NCI-H2029 treated with DMSO at 0.1 percent for 48 hours (cell line): ENCODE data around the gene EPO.
"Not testable (repeated sequence)": the region's sequence is repeated elsewhere in the genome, so short reads cannot be mapped to it uniquely, and the experiment has no call there.

Source experiments
- DNase-seq: peaks from one replicate; lab custom pipeline; 2025; lab: John Stamatoyannopoulos, UW

EPO gene

DNA sequence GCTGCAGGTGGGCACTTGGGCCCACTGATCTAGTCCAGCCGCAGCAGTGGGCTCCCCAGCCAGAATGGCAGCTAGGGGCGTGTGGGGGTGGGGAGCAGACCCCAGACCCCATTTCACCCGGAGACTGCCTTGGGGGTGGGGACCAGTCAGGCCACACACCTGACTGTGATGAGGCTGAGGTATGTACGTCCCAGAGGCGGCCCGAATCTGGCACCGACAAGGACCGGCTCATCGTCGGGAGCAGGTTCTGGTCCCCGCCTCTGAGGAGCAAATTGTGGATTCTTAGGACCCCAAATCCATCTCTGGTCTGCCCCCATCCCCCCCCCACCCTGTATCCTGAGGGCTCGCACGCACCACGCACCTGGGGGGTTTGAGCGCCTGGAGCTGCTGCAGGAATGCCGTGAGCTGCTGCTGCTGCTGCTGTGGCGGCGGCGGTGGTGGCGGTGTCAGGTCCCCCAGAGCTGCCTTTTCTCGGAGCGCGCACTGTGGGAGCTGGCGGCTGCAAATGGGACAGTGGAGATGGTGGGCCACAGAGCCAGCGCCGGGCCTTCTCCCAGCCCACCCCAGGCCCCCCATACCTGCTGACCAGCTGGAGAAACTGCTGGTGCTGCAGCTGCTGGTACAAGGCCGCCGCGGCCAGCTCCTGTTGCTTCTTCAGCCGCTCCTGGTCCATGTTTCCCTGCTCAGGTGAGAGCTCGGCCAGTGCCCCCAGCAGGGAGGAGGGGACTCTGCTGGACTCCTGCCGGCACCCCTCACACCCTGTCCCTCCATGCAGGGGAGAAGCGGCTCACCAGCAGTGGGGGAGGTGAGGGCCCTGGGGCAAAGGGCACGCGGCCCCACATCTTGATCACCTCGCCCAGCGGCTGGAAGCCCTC, 36.4 kb upstream of the EPO start:
- DNase-seq = no peak

DNA sequence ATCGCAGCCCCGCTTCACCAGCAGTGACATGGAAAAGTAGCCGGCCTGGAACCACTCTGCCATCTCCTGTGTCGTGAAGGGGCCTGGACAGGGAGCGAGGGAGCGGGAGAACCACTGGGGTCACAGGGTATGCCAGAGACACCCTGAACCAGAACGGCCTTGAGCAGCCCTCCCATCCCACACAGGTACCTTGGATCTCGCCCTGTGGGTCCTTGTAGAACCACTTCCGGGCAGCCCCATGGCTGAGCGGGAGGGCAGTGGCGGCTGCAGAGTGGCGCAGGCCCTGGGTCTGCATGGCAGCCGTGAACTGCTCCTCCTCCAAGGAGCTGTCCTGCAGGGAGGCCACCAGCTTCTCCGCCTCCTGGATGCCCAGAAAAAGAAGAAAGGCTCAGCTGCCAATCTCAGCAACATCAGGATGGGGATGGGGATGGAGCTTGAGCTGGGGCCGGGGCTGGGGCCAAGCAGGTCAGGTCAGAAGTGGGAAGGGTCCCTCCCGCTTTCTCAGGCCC, 35.7 kb upstream of the EPO start:
- DNase-seq = no peak

DNA sequence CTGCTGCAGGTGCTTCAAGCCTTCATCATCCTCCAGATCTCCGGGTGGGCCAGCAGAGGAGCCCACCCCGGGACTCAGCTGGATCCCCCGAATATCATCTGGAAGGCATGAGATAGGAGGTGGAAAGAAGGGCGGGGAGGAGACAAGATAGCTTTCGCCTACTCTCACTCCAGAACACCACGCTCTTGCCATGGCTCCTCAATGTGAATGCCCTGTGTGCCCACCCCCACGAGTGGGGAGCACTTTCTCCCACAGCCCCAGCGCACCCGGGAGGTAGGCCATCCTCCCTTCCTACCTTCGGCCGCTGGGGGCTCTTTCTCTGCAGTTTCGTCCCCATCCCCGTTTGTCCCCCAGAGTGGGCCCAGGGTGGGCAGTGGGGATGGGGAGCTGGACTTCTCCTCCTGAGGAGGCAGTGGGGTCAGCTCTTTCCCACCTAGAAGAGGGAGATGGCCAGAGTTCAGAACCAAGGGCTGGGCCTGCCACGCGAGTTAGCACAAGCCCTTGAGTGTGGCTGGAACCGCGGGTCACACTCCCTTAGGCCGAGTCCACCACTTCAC, 35.1 kb upstream of the EPO start:
- DNase-seq = no peak

GRCh38 chr7:100685631-100686145, 34.6 kb upstream of the EPO start:
- DNase-seq = no peak

DNA sequence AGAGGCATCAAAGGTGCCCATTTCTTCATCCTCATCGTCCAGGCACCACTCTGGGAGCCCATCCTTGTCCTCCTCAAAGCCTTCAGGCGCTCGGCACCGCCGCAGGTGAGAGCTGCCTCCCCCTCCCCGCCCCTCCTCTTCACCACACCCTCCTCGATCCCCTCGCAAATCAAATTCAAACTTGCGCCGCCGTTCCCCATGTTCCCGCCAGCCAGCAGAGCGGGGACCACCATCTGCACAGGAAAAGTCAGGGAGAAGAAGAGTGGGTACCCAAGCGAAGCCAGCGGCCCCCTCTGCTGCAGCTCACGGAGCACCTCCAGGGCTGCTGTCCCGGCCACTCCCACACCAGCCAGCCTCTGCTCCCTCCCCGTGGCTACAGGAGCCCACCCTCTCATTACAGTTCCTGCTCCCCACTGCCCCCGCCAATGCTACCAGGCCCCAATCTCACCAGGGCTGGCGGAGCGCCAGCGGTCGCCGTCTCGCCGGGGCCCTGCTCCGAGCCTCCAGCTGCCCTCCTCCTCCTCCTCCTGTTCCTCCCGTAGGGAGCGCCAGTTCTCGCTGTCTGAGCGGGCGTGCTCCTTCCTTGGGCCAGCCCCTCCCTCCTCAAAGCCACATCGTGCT, 34.0 kb upstream of the EPO start:
- no peak for DNase-seq

DNA sequence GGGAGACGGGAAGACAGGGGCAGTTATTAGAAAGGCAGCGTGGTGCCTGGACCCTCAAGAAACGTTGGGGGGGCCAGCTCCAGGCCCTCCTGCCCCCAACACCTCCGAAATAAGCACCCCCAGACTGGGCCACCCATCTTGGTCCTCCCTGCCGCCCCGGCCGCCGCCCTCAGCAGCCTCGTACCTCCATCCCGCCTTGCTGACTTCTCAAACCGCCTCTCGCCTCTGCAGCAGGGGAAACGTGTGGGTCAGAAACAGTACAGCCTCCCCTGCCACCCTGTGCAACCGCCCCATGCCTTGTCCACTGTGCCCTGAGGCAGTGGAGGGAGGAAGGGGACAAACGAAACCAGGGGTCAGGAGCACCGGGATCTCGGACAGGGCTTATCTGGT, 33.5 kb upstream of the EPO start:
- no peak for DNase-seq

DNA sequence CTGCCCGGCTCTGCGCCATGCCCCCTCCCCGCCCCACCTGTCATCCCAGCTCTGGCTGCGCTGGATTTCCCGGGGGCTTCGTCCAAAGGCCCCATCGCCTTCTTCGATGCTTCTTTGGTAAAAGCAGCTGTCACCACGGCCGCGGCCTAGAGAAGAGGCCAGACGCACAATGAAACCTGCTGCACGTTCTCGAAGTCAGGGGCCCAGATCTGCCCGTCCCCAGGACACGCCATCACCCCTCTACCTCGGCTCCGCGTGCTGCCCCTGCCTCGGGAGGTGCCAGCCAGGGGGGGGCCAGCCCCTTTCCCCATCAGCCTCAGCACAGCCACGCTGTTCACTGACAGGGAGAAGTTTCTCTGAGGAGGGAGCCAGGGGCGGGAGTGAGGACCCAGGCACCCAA, 33.0 kb upstream of the EPO start:
- DNase-seq = no peak

- DNase-seq = no peak
These were observed 32.4 kb upstream of the EPO start for GRCh38 chr7:100687751-100688300.

- DNase-seq = no peak
These were observed 31.9 kb upstream of the EPO start for GRCh38 chr7:100688326-100688860.

GRCh38 chr7:100689230-100690135, 30.8 kb upstream of the EPO start:
- no peak for DNase-seq

DNA sequence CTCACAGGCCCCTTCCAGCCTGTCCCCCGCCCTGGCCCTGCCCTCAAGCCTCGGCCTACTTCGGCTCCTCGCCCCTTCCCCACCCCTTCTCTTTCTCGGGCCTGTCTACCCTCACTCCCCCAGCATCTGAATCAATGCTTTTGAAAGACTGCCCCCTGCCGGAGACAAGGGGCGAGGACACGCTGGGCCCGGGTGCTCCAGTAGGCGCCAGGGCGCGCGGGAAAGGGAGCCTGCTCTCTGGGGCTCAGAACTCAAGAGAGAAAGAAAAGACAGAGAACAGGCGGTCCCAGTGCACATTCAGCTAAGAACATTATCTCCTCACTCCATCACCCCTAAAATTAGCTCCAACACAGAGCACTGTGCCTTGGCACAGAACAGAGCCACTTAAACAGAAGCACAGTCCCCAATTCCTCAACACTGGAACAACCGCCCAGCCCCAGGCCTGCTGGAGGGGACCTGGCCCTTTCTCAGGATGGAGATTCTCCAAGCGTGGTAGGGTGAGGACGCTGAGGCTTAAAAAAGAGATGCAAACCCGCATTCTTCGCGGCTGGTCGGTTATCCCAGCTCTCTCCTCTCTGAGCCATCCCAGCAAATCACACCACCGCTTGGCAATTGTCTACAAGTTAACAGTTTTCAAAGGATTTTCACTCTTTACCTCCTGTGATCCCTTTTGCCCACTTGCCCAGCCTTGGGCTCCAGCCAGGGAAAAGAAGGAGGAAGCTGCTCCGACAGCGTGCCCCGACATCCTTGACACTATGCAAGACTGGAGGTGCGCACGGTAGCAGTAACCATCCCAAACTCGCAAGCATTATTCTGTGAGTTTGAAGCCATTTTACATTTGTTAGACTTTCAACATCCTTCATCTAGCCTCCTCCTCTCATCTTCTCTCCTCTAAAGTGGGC, 28.3 kb upstream of the EPO start:
- DNase-seq = no peak

DNA sequence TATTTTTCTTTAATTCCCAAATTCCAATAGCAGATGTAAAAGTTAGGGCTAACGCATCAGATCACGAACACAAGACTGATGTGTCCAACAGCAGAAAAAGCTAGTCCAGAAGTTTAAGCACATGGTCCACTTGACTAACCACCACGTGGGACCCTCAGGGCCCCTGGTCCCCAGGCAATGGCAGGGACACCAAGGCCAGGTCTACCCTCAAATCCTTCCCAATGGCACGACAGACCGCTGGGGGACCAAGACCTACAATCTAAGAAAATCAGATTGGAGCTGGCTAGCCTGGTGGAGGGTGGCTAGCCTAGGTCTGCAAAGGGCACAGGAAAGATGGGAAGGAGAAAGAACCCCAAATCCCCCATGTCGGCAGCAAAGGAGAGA, 27.7 kb upstream of the EPO start:
- DNase-seq = no peak

DNA sequence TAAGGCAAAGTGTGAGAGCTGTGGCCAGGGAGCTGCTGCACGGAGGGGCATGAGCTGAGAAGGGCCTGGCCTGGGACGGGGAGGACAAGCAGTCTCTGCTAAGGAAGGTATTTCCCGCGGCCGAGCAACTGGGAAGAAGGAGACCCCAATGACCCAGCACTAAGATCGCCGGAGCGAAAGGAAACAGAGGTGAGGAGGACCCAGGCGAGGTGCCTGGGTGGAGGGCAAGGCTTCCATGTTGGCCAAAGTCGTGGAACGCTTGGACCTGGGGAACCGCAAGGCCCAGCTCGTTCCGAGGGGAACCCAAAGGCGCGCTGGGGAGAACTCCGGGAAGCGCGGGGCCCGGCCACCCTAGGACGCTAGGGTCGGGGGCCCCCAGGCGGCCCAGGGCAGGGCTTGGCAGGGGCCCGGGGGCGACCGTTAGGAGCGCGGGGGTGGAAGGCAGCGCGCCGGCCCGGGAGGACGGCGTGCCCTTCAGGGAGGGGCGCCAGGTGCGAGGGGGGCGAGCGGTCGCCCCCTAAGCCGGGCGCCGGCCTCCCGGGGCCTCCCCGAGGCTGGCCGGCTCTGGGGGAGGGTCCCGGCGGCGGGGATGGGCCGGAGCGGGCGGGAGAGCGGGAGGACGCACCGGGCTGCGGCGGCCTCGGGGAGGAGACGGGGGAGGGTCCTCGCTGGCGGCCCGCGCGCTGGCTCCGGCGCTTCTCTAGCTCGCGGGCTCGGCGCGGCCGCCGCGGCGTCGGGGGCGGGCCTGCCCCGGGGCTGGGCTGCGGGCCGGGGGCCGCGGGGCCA, 26.8 kb upstream of the EPO start:
- no peak for DNase-seq

DNA sequence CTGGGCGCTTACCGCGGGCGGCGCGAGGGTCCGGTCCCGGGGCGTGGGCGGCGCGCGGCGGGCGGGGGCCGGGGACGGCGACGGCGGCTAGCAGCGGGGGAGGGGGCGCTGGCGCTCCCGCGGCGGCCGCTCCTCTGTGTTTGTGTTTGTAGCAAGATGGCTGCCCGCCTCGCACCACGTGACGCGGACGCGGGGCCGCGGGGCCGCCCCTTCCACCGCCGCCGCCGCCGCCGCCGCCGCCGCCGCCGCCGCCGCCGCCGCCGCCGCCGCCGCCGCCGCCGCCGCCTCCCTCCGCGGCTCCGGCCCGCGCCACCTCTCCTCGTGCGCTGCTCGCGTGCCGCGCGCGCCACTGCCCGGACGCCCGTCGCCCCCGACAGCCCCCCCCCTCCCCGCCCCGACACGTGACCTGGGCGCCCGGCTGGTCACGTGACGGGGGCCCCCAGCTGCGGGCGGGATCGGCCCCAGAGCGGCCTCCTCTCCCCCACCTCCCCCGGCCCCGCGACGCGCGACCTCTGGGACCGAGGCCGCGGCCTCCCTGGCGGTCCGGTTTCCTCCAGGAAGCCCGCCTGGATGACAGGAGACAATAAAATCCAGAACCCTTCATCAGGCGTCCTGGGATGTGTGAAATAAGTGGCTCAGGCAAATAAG, 26.0 kb upstream of the EPO start, which contains the start of gene GIGYF1:
TSS of gene GIGYF1 (minus strand) at position 153 of the 648 bp plus-strand sequence. CDS start 6,012 bp downstream, outside the sequence.
- DNase-seq = no peak

- DNase-seq = no peak
These were observed 24.1 kb upstream of the EPO start for GRCh38 chr7:100696123-100696521.

- DNase-seq = no peak
These were observed 21.2 kb upstream of the EPO start for GRCh38 chr7:100699018-100699417.

DNA sequence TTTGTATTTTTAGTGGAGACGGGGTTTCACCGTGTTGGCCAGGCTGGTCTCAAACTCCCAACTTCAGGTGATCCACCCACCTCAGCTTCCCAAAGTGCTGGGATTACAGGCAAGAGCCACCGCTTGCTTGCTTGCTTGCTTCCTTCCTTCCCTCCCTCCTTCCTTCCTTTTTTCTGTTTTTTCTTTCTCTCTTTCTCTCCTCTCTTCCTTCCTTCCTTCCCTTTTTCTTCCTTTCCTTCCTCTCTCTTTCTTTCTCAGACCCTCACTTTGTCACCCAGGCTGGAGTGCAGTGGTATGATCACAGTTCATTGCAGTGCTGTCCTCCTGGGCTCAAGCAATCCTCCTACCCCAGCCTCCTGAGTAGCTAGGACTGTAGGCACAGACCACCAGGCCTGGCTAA, 19.2 kb upstream of the EPO start:
- not testable (repeated sequence) for DNase-seq

DNA sequence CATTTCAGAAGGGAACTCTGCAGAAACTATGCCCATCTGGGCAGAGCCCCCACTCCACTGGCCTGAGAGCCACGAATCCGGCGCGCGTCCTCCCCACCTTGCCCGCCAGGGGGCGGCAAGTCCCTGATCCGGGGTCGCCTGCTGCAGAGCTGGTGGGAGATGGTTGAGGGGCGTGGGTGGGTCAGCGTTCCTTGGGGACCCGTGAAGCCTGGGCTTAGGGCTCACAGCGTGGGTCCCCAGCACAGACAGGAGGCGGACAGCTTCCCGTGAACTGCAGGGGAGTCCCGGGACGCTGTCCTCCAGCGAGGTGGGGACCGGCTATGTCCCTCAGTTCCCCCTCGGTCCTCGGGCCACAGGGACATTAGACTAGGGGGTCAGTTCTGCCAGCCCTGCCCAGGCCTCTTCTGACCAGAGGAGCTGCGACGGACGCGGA, 14.9 kb upstream of the EPO start:
- peak; percentile 24 for DNase-seq
